GM18502 (cell line): ENCODE results near the gene IMP4.
A peak's percentile ranks its signal among the peaks of the same experiment; 100 is the strongest.

Experiments
- ATAC-seq: cut with Tn5 transposase; IDR thresholded peaks from one replicate; pipeline ENCODE4 v1.9.1; 2021; ENCODE audit warnings: mild to moderate bottlenecking; ENCODE audit not compliant: unreplicated experiment, poor library complexity

IMP4 gene

GRCh38 chr2:130375291-130376266 lies 32.9 kb downstream of the IMP4 start:
- ATAC-seq, result no peak

DNA sequence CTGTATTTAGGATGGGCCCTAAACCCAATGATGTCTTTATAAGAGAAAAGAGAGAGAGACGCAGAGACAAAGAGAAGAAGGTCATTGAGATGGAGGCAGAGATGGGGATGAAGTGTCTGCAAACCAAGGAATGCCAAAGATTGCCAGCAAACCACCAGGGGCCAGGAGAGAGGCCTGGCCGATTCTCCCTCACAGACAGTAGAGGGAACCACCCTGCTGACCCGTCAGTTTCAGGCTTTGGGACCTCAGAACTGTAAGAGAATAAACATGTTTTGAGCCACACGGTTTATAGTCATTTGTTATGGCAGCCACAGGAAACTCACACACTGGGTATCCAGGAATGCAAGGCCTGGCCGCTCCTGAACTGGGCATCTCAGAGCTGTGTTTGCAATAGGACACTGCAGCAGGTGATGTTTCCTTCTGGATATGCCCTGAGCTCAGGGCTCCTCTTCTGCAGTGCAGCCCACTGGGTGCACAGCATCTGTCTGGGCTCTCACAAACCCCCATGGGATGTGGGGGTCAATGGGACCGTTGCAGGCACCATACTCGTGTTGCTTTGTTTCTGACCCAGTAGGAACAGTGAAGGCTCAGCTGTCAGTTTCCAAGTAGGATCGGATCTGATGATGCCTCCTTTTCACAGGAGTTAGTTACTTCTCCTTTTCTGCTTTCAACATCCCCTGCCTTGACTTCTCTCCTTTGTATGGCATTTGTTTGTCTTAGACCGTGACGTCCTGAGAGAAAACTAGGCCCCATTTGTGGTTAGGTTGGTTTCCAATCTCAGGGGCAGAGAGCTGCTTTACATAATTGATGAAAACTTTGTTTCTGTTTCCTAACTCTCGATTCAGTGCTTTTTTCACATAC lies 34.0 kb downstream of the IMP4 start:
- peak; percentile 71 for ATAC-seq

GRCh38 chr2:130377491-130377890 lies 34.8 kb downstream of the IMP4 start:
- ATAC-seq, result no peak

DNA sequence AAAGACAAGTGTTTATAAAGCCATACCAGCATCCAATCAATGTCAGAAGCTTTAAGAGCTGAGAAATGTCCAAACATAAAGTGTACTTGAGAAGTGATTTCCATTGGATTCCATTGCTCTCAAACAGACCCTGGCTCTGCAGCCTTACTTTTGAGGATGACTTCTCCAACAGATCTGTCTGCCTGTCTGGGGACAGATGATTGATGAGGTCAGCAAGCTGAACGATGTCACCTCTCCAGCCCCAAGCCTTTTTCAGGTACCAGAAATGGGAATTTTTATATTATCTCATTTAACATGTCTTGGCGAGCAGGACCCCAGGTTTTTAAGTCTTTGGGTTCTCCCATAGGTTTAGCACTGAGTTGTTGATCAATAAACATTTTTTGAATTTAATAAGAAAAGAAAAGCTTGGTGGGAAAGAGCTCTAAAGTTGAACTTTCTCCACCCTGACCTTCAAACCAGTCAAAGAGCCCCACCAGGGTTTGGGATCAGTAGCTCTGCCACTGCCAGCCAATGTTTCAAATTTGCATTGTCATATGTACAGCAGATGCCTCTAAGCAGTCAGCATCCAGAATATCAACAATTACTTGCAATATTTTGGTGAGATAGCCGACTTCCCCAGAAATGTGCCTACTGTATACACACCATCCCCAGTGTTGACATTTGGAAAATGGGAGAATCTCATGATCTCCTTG lies 35.7 kb downstream of the IMP4 start:
- ATAC-seq, result no peak

GRCh38 chr2:130378898-130379214 lies 36.2 kb downstream of the IMP4 start:
- ATAC-seq, result no peak

DNA sequence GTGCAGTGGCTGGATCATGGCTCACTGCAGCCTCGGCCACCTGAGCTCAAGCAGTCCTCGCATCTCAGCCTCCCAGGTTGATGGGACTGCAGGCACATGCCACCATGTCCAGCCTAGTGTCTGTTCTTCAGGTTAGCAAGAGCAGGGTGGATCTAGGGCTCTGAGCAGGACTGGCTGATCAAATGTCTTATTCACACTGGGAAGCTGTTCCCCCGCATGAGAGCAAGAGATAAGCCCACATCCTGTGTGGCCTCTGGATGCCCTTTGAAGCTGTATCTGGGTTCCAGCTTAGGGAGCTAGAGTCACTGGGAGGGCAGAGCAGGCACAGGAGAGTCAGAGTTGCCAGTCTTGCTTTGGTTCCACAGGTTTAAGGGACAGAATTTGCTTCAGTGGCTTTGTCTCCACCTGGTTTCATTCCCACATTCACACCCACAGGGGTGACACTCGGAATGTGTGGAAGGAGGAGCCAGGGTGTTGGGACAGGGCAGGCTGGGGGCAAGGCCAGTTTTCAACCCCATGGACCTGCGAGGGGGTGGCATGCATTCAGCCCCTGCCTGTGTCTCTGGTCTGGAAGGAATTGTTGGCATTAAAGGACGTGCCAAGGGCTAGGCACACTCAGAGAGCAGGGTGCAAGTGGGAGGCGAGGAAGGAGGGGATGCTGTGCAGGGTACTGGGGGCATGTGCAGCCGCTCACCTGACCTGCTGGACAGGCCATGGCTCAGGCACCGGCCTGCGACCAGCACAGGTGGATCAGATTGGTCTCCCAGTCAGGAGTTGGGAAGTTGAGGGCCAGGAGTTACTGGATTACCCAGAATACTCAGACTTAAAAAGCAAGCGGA lies 37.6 kb downstream of the IMP4 start:
- no peak for ATAC-seq

- no peak for ATAC-seq
Measured at GRCh38 chr2:130381145-130381544, 38.4 kb downstream of the IMP4 start.

- no peak for ATAC-seq
Measured at GRCh38 chr2:130381619-130382018, 38.9 kb downstream of the IMP4 start.

- no peak for ATAC-seq
Measured at GRCh38 chr2:130382313-130382917, 39.7 kb downstream of the IMP4 start.

- peak; percentile 59 for ATAC-seq
Measured at GRCh38 chr2:130385709-130386108, 43.0 kb downstream of the IMP4 start.

DNA sequence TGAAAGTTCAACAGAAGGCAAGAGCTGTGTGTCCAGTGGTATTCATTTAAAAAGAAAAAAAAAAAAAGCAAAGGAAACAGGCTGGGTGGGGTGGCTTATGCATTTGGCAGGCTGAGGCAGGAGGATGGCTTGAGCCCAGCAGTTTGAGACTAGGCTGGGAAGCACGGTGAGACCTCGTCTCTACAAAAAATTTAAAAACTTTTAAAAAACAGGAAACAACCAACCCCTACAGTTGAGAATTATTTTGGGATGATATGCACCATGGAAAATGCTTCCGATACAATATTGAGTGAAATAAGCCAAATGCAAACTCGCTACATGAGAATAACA lies 44.3 kb downstream of the IMP4 start:
- ATAC-seq, result no peak

GRCh38 chr2:130387804-130388203 lies 45.1 kb downstream of the IMP4 start:
- ATAC-seq, result no peak

DNA sequence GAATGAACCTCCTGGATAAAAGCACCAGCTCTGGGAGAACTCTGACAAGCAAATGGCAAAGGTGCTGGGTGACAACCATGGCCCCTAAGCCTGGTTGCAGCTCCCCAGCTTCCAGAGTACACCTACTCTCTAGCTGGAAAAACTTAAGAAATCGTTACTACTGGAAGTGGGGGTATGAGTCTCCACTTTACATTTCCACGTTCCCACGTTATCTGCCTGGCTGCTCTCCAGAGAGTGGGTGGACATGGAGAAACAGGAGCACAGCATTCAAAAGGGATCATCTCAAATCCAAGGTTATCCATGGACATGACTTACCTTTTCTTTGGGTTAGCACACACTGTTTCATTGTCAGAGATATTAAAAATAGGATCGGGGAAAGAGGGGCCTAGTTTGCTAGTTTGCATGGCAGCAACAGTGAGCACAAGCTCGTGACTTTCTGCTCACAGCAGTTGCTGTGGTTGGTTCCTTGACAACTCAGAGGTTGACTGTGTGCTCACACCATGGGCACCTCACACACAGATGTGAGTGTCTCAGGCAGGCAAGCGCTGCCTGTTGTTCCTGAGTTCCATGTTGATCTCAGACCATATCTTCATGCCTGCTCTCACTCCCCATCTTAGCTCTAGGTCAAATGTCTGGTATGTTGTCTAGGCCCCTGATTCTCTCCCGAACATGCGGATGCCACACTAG lies 45.7 kb downstream of the IMP4 start:
- ATAC-seq, result no peak

DNA sequence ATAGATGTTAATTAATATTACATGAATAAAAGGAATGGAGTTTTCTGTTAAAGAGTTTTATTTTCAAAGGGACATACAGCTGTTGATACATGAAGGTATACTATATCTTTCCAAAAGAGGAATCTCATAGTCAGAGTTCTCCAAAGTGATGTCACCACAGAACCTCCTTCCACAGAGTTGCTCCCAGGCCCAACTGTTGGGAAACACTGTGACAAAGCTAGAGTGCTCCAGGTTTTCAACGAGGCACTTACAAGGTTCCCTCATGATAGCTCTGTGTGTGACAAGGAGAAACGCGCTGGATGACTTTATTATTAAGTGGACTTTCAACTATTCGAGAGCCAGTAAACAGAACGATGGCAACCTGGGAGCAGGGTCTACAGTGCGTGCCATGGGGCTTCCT lies 46.7 kb downstream of the IMP4 start:
- ATAC-seq, result no peak

DNA sequence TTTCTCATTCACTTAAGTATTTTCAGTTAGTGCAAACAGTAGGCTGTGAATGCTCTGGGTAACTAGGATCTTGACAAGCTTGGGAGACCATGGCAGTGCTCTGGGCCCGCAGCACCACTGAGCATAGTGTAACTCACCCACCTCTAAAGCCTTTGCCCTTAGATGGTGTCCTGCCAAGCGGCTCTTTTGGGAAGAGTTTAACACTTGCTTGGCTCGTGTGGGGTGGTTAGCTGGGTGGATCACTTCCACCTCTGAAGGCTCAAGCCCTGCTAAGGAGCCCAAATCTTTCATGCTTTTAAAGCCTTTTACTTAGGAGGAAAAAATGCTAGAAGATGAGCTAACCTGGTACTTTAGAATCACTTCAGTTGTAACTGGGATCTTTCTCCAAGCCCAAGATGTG lies 47.1 kb downstream of the IMP4 start:
- ATAC-seq, result no peak

DNA sequence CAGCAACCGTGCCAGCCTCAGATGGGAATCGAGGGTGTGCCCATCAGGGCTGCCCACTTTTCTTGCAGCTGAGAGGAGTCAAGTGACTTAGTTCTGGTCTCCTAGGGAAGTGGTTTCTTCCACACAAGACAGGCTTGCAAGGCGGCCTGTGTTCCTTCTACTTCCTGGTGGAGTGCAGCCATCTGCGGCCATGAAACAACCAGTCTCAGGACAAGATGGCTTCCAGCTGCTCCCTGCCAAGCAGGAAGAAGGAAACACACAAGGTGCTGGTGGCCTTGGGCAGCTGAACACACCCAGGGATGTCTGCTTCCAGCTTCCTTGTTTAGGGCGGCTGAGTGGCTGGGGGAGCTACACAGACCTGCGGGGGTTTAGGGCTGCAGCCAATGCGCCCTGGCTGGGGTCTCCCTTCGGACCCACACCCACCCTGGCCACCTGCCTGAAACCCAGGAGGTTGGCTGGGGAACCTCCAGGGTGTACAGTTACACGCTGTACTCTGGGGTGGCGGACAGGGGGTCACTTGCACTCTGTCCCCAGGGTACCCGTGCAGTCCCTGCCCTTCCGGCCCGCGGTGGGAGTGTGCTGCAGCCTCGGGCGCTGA lies 47.9 kb downstream of the IMP4 start:
- no peak for ATAC-seq

DNA sequence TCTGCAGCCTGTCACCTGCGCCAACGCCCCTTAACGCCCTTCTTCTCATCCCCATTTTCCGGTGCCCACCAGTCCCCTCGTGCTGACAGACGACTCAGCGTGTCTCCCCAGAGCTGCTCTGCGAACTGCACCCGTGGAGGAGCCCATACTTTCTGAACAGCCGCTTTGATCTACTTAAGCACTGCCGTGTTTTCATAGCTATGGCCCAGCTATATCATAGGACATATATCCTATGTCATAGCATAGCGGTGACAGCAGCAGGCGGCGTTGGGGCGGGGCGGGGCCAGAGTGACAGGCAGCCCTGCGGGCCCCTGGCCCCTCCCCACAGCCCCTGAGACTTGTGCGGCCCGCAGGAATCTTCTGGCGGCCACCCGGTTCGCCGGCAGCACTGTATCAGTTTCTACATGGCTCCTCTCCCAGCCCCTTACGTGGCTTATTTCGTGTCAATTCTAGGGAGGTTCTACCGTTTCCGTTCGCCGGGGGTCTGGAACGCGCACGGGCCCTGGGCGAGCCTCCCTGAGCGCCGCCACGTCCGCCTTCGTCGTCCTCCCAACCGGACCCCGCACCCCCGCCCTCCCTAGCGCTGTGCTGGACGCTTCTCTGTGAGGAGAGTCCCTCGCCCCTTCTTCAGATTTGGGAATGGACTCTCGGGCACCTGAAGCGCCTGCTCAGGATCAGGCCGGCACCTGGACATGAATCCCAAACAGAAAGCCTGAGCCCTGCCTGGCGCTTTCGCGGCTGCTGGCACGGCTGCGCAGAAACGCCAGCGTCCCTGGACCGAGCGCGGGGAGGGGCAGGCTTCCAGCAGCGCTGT lies 48.6 kb downstream of the IMP4 start:
- ATAC-seq, result peak; percentile 97
